Type B pancreatic cell (in vitro differentiated cells): ENCODE measurements around the gene ATXN1L. TPM values are rescaled to one million over a fixed set of nuclear protein-coding genes. Genes with fewer than 3 reads are reported as not detected.

Experiments used
- DNase-seq: peaks from one replicate; pipeline ENCODE4 v3.0.0; 2021; ENCODE audit warnings: mixed read lengths; ENCODE audit not compliant: unreplicated experiment; ENCODE audit errors: extremely low spot score
- H3K27ac Mint-ChIP-seq: 2 replicates; pipeline ENCODE4 v1.8.0; 2021; ENCODE audit warnings: mild to moderate bottlenecking, mixed read lengths
- H3K27me3 Mint-ChIP-seq: 2 replicates; pipeline ENCODE4 v1.8.0; 2021; ENCODE audit warnings: mixed read lengths
- H3K36me3 Mint-ChIP-seq: 2 replicates; pipeline ENCODE4 v1.8.0; 2021; ENCODE audit warnings: mixed read lengths
- H3K4me1 Mint-ChIP-seq: one replicate; pipeline ENCODE4 v1.8.0; 2021; ENCODE audit warnings: mixed read lengths; ENCODE audit not compliant: unreplicated experiment
- H3K4me3 Mint-ChIP-seq: 2 replicates; pipeline ENCODE4 v1.8.0; 2021; ENCODE audit warnings: mild to moderate bottlenecking, mixed read lengths
- H3K9me3 Mint-ChIP-seq: 2 replicates; pipeline ENCODE4 v1.8.0; 2021; ENCODE audit warnings: mixed read lengths
- total RNA-seq: library from RNA; stranded (reverse); gene quantifications from 2 replicates; pipeline ENCODE4 v1.2.1, GENCODE V29; 2021; ENCODE audit warnings: low replicate concordance
- TF ChIP-seq, protein P1 (sequence below): fragments of 200-600 bp; sonication (generic); conservative IDR thresholded peaks from 2 replicates; pipeline ENCODE4 v1.5.0; 2021; ENCODE audit warnings: antibody characterized with exemption, mild to moderate bottlenecking

Gene ATXN1L
- total RNA-seq, 1 donor from 2014 or later, result 27.8 TPM

DNA sequence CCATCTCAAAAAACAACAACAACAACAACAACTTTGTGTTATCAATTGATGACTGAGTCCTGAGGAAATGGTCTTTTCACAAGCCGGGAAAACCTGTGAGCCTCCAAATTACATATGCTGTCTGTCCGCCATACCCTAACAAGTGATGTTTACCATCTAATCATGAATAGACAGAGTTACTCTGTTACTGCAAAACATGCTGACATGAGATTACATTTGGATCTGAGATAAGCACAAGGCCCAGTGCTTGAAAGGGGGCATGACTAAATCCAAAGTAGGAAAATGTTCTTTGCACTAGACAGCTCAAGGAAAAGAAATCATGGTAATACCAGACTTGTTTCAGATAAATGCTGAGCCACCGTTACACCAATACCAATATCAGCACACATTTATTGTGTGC is 8.6 kb upstream of the ATXN1L start:
- no peaks in the 10 kb centered on the region for H3K4me1 Mint-ChIP-seq
- H3K27ac Mint-ChIP-seq, result no peak overlapping the region
- TF ChIP-seq, protein P1, sequence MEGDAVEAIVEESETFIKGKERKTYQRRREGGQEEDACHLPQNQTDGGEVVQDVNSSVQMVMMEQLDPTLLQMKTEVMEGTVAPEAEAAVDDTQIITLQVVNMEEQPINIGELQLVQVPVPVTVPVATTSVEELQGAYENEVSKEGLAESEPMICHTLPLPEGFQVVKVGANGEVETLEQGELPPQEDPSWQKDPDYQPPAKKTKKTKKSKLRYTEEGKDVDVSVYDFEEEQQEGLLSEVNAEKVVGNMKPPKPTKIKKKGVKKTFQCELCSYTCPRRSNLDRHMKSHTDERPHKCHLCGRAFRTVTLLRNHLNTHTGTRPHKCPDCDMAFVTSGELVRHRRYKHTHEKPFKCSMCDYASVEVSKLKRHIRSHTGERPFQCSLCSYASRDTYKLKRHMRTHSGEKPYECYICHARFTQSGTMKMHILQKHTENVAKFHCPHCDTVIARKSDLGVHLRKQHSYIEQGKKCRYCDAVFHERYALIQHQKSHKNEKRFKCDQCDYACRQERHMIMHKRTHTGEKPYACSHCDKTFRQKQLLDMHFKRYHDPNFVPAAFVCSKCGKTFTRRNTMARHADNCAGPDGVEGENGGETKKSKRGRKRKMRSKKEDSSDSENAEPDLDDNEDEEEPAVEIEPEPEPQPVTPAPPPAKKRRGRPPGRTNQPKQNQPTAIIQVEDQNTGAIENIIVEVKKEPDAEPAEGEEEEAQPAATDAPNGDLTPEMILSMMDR, result no peak
- no peak overlapping the region for H3K4me3 Mint-ChIP-seq
- no peaks in the 10 kb centered on the region for H3K27me3 Mint-ChIP-seq
- no peaks in the 10 kb centered on the region for H3K9me3 Mint-ChIP-seq
- H3K36me3 Mint-ChIP-seq, result no peaks in the 10 kb centered on the region
- DNase-seq, result no peak

DNA sequence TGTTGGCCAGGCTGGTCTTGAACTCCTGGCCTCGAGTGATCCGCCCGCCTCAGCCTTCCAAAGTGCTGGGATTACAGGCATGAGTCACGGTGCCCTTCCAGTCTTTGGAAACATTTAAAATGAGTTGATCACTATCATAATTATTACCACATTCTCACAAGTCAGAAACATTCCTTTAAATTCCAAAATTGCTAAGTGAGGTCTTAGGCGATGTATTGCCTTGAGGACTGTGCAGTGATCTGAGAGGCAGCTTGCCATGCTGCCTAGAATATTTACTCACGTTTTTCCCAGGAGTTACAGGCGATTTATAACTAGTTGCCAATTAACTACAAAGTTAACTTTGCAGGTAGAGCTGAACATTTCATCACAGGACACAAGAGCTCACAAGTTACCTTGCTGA is 5.7 kb upstream of the ATXN1L start:
- Mint-ChIP-seq H3K36me3 (no peaks in the 10 kb centered on the region), H3K27ac (no peak overlapping the region), H3K27me3 (no peaks in the 10 kb centered on the region), H3K4me3 (no peak overlapping the region), H3K9me3 (no peaks in the 10 kb centered on the region), H3K4me1 (no peaks in the 10 kb centered on the region)
- TF ChIP-seq, protein P1, result no peak
- no peak for DNase-seq

DNA sequence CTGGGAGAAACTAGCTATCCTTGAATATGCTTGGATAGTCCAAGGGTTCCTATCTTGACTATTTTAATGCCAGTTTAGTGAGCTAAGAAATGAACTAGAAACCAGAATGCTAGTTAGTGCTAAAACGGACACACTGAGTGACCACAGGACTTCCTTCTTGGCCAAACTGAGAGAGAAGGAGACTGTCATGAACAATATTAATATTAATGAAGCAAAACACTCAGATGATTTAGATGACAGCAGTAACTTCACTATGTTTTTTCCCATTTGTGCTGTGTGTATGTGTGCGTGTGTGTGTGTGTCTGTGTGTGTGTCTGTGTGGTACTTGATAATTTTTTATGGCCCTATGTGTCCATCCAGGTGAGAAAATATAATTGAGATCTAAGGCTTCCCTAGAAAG is 2.2 kb upstream of the ATXN1L start:
- TF ChIP-seq, protein P1, result no peak
- Mint-ChIP-seq H3K27ac (peak overlapping the region; percentile 31), H3K4me3 (peak overlapping the region; percentile 25), H3K27me3 (no peaks in the 10 kb centered on the region), H3K36me3 (peaks cover 6% of the 10 kb centered on the region), H3K9me3 (no peaks in the 10 kb centered on the region), H3K4me1 (peaks cover 9% of the 10 kb centered on the region)
- DNase-seq, result no peak

DNA sequence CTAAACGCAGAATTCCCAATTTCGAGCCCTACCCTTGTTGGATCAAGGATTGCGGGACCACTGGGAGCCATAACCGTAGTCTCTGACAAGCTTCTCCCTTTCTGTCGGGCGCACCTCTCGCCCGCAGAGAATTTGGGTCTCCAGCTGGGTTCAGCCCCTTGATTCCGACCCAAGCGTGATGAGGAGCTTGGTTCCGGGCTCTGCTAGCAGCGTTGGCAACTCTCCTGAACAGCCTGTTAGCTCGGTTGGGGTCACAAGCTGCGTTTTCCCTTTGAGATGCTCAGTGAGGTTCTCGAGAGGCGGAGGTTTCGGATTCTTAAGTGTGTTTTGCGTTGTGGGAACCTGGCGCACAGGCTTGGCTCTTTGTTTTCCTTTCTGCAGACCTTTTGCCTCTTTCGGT is 655 bp downstream of the ATXN1L start:
- TF ChIP-seq, protein P1, result no peak
- Mint-ChIP-seq H3K36me3 (peaks cover 17% of the 10 kb centered on the region), H3K4me1 (peaks cover 9% of the 10 kb centered on the region), H3K27ac (peak overlapping the region; percentile 92), H3K27me3 (no peaks in the 10 kb centered on the region), H3K4me3 (peak overlapping the region; percentile 93), H3K9me3 (no peaks in the 10 kb centered on the region)
- no peak for DNase-seq

DNA sequence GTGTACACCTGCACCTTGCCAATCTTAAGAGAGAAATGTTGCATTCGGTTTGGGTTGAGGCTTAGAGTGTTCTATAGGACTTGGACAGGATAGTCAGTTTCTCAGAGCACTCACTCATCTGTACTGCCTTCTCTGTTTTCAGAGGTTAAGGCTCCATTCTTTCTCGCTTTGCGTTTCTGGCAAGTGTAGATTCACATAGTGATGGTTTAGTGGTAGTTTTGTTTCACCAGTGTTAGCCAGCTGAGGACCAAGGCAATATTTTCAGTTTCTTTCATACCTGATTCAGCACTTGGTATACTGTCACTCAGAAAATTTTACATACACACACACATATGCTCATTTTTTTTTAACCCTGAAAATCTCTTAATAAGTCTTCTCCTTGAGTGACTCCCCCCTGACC is 1.3 kb downstream of the ATXN1L start:
- Mint-ChIP-seq H3K4me1 (peaks cover 9% of the 10 kb centered on the region), H3K27me3 (no peaks in the 10 kb centered on the region), H3K36me3 (peaks cover 17% of the 10 kb centered on the region), H3K27ac (peak overlapping the region; percentile 92), H3K4me3 (peak overlapping the region; percentile 93), H3K9me3 (no peaks in the 10 kb centered on the region)
- DNase-seq, result no peak
- TF ChIP-seq, protein P1, result no peak

DNA sequence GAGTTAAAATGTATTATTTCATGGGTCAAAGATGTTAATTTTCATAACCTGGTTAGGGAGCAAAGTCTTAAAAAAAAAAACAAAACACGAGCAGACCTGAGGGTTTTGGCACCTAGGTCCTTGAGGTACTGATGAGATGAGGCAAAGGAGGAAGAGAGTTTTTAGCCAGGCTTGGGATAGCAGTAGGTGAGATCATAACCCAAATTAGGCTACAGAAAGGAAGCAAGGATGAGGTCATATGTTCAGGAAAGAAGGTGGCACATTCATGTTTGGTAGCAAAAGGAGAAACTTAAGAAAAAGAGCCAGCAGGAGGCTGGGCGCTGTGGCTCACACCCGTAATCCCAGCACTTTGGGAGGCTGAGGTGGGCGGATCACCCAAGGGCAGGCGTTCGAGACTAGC is 2.8 kb downstream of the ATXN1L start:
- DNase-seq, result no peak
- no peaks in the 10 kb centered on the region for H3K27me3 Mint-ChIP-seq
- H3K4me3 Mint-ChIP-seq, result no peak overlapping the region
- no peak overlapping the region for H3K27ac Mint-ChIP-seq
- H3K4me1 Mint-ChIP-seq, result peaks cover 9% of the 10 kb centered on the region
- H3K36me3 Mint-ChIP-seq, result peaks cover 17% of the 10 kb centered on the region
- no peaks in the 10 kb centered on the region for H3K9me3 Mint-ChIP-seq
- TF ChIP-seq, protein P1, result no peak
